Memory B cell (primary cell): ENCODE data around the gene EZH2.

Source experiments
- ATAC-seq: fragments of 150-1000 bp; cut with Tn5 transposase; 2 replicates; pipeline ENCODE4 v1.10.0; 2021; ENCODE audit warnings: low read depth, mild to moderate bottlenecking, moderate library complexity
- DNase-seq, 2 donors: peaks; one replicate each; pipeline ENCODE4 v3.0.0; 2022; ENCODE audit warnings: low spot score in 2 of 2
- H3K27ac Mint-ChIP-seq: one replicate; pipeline ENCODE4 v1.8.0; 2022; ENCODE audit warnings: mild to moderate bottlenecking, moderate library complexity, mixed read lengths
- H3K27me3 Mint-ChIP-seq: one replicate; pipeline ENCODE4 v1.8.0; 2022; ENCODE audit warnings: mixed read lengths
- H3K36me3 Mint-ChIP-seq: one replicate; pipeline ENCODE4 v1.8.0; 2022; ENCODE audit warnings: mild to moderate bottlenecking, mixed read lengths
- H3K4me1 Mint-ChIP-seq: one replicate; pipeline ENCODE4 v1.8.0; 2022; ENCODE audit warnings: mixed read lengths
- H3K4me3 Mint-ChIP-seq: one replicate; pipeline ENCODE4 v1.8.0; 2022; ENCODE audit warnings: mild to moderate bottlenecking, moderate library complexity, mixed read lengths
- H3K9me3 Mint-ChIP-seq: one replicate; pipeline ENCODE4 v1.8.0; 2022; ENCODE audit warnings: mixed read lengths

EZH2 gene

GRCh38 chr7:148912758-148913541, 28.9 kb upstream of the EZH2 start:
- DNase-seq (no peak), ATAC-seq (no peak)
- Mint-ChIP-seq H3K4me1 (peaks cover 34% of the 10 kb centered on the region), H3K27me3 (peaks cover 10% of the 10 kb centered on the region), H3K4me3 (no peak overlapping the region), H3K27ac (no peak overlapping the region), H3K9me3 (no peaks in the 10 kb centered on the region), H3K36me3 (no peaks in the 10 kb centered on the region)

DNA sequence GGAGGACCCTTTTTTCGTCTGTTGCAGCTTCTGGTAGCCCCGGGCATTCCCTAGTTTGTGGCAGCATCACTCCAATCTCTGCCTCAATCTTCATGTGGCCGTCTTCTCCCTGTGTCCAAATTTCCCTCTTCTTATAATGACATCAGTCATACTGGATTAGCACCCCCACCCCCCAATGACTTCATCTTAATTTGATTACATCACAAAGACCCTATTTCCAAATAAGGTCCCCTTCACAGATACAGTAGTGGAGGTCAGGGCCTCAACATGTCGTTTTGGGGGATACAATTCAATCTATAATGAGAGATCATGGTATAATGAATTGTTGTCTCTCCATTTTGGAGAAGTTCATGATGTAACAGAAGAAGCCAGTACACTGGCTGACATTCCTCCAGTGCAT, 28.1 kb upstream of the EZH2 start:
- peaks cover 10% of the 10 kb centered on the region for H3K27me3 Mint-ChIP-seq
- peaks cover 34% of the 10 kb centered on the region for H3K4me1 Mint-ChIP-seq
- no peaks in the 10 kb centered on the region for H3K36me3 Mint-ChIP-seq
- no peaks in the 10 kb centered on the region for H3K9me3 Mint-ChIP-seq
- no peak overlapping the region for H3K27ac Mint-ChIP-seq
- ATAC-seq, result no peak
- no peak for DNase-seq
- no peak overlapping the region for H3K4me3 Mint-ChIP-seq

GRCh38 chr7:148911626-148912025, 27.5 kb upstream of the EZH2 start:
- DNase-seq (no peak), ATAC-seq (peak; percentile 13)
- Mint-ChIP-seq H3K27ac (no peak overlapping the region), H3K4me1 (peaks cover 34% of the 10 kb centered on the region), H3K9me3 (no peaks in the 10 kb centered on the region), H3K27me3 (peaks cover 10% of the 10 kb centered on the region), H3K36me3 (no peaks in the 10 kb centered on the region), H3K4me3 (no peak overlapping the region)

DNA sequence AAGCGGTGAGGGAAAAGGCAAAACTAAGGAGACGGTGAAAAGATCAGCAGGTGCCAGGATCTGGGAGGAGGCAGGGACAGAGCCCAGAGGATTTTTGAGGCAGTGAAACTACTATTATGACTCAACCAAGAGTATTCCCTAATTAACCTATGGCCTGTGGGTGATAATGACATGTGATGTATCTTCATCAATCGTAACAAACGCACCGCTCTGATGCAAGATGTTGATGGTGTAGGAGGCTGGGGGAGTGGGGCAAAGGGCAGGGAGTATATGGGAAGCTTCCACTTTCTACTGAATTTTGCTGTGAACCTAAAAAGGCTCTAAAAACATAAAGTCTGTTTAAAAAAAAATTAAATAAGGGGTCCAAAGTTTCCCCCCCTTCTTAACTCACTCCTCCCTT, 25.5 kb upstream of the EZH2 start:
- ATAC-seq (no peak), DNase-seq (no peak)
- Mint-ChIP-seq H3K36me3 (no peaks in the 10 kb centered on the region), H3K9me3 (no peaks in the 10 kb centered on the region), H3K4me3 (no peak overlapping the region), H3K4me1 (peaks cover 26% of the 10 kb centered on the region), H3K27ac (no peak overlapping the region), H3K27me3 (peaks cover 10% of the 10 kb centered on the region)

DNA sequence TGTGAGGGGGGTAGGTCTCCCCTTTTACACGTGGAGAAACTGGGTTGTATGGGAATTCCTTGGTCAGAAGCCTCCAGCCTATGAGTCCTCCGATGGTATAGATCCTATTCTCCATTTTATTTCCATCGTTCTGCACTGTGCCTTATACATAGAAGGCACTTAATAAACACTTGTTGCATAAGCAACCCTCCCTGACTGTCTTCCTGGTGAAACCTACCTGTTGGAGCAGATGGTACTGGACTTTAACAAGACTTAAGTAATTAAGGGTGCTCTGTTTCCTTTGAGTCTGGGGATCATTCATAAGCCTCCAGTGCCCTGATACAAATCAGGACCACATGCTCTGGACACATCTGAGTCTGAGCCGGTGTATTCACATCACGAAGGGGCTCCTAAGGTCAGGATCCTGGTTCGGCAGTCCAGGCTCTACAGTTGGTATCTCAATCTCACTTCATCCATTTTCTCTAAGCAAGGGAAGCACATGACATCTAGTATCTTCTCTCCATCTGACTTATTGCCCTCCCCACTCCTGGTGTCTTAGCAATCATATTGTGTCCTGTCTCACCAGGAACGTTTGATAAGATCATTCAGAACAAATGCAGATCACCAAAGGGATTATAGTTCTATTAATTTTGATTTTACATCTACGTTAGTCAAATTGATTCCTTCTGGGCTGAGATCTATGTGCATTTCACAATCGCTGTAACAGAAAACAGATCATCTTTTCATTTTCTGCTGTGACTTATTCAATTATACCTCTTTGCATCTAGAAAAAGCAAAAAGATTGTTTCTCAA, 22.8 kb upstream of the EZH2 start:
- DNase-seq (no peak), ATAC-seq (no peak)
- Mint-ChIP-seq H3K27ac (no peak overlapping the region), H3K36me3 (no peaks in the 10 kb centered on the region), H3K9me3 (no peaks in the 10 kb centered on the region), H3K27me3 (peaks cover 10% of the 10 kb centered on the region), H3K4me3 (no peak overlapping the region), H3K4me1 (peaks cover 5% of the 10 kb centered on the region)

- H3K9me3 Mint-ChIP-seq, result no peaks in the 10 kb centered on the region
- H3K4me1 Mint-ChIP-seq, result peaks cover 2% of the 10 kb centered on the region
- no peak for DNase-seq
- no peak for ATAC-seq
- no peak overlapping the region for H3K4me3 Mint-ChIP-seq
- H3K27me3 Mint-ChIP-seq, result peaks cover 10% of the 10 kb centered on the region
- no peaks in the 10 kb centered on the region for H3K36me3 Mint-ChIP-seq
- no peak overlapping the region for H3K27ac Mint-ChIP-seq
Observed at GRCh38 chr7:148905093-148905666, 21.1 kb upstream of the EZH2 start.

DNA sequence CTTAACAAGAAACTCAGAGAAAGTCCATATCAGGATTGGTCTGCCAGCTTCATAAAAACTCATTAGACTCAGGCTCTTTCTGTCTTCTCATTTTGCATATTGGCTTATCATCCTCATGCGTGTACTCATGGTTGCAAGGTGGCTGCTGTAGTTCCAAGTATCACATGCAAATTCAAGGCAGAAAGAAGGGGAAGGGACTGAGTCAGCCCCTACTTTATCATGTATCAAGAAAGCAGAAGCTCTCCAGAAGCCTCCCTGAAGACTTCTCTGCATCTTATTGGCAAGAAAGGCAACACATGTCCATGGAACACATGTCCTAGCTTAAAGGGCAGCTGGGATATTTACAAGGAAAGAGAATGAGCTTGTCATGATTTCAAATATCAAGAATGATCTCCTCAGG, 19.4 kb upstream of the EZH2 start:
- Mint-ChIP-seq H3K27ac (no peak overlapping the region), H3K27me3 (peaks cover 2% of the 10 kb centered on the region), H3K4me1 (no peaks in the 10 kb centered on the region), H3K36me3 (no peaks in the 10 kb centered on the region), H3K9me3 (no peaks in the 10 kb centered on the region), H3K4me3 (no peak overlapping the region)
- DNase-seq (no peak), ATAC-seq (no peak)

GRCh38 chr7:148901178-148901577, 17.1 kb upstream of the EZH2 start:
- no peaks in the 10 kb centered on the region for H3K4me1 Mint-ChIP-seq
- no peak for ATAC-seq
- no peak overlapping the region for H3K4me3 Mint-ChIP-seq
- no peaks in the 10 kb centered on the region for H3K27me3 Mint-ChIP-seq
- DNase-seq, result no peak
- H3K27ac Mint-ChIP-seq, result no peak overlapping the region
- H3K36me3 Mint-ChIP-seq, result no peaks in the 10 kb centered on the region
- H3K9me3 Mint-ChIP-seq, result no peaks in the 10 kb centered on the region

- Mint-ChIP-seq H3K36me3 (no peaks in the 10 kb centered on the region), H3K4me3 (no peak overlapping the region), H3K9me3 (no peaks in the 10 kb centered on the region), H3K27ac (no peak overlapping the region), H3K4me1 (no peaks in the 10 kb centered on the region), H3K27me3 (no peaks in the 10 kb centered on the region)
- DNase-seq (no peak), ATAC-seq (no peak)
Observed at GRCh38 chr7:148898845-148899484, 14.9 kb upstream of the EZH2 start.

- Mint-ChIP-seq H3K4me3 (no peak overlapping the region), H3K27ac (no peak overlapping the region), H3K9me3 (no peaks in the 10 kb centered on the region), H3K36me3 (no peaks in the 10 kb centered on the region), H3K27me3 (no peaks in the 10 kb centered on the region), H3K4me1 (no peaks in the 10 kb centered on the region)
- ATAC-seq (no peak), DNase-seq (no peak)
Observed at GRCh38 chr7:148894591-148894990, 10.5 kb upstream of the EZH2 start.

GRCh38 chr7:148893071-148893470, 9.0 kb upstream of the EZH2 start:
- Mint-ChIP-seq H3K9me3 (no peaks in the 10 kb centered on the region), H3K36me3 (no peaks in the 10 kb centered on the region), H3K4me3 (no peak overlapping the region), H3K27me3 (no peaks in the 10 kb centered on the region), H3K27ac (no peak overlapping the region), H3K4me1 (no peaks in the 10 kb centered on the region)
- DNase-seq, result no peak
- ATAC-seq, result no peak

- no peak overlapping the region for H3K27ac Mint-ChIP-seq
- H3K27me3 Mint-ChIP-seq, result no peaks in the 10 kb centered on the region
- no peak overlapping the region for H3K4me3 Mint-ChIP-seq
- no peaks in the 10 kb centered on the region for H3K36me3 Mint-ChIP-seq
- DNase-seq, result no peak
- no peak for ATAC-seq
- peaks cover 4% of the 10 kb centered on the region for H3K4me1 Mint-ChIP-seq
- H3K9me3 Mint-ChIP-seq, result no peaks in the 10 kb centered on the region
Observed at GRCh38 chr7:148888300-148888699, 4.2 kb upstream of the EZH2 start.

DNA sequence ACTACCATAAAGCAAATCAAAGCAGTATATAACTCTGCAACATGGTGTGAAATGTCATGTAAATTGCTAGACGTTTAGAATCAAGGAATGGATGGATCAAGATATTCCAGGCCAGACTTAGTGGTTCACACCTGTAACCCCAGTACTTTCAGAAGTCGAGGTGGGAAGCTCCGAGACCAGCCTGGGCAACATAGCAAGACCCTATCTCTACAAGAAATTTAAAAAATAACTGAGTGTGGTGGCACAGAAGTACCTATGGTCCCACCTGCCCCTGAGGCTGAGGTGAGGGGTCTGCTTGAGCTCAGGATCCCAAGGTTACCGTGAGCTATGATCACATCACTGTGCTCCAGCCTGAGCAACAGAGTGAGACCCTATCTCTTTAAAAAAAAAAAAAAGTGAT, 2.8 kb upstream of the EZH2 start:
- no peaks in the 10 kb centered on the region for H3K9me3 Mint-ChIP-seq
- peaks cover 7% of the 10 kb centered on the region for H3K4me1 Mint-ChIP-seq
- ATAC-seq (no peak), DNase-seq (no peak)
- H3K27ac Mint-ChIP-seq, result no peak overlapping the region
- H3K4me3 Mint-ChIP-seq, result no peak overlapping the region
- no peaks in the 10 kb centered on the region for H3K36me3 Mint-ChIP-seq
- no peaks in the 10 kb centered on the region for H3K27me3 Mint-ChIP-seq
